GM23338 (cell line): ENCODE data around the gene KLHL21.

Experiments used
- CTCF ChIP-seq, 2 experiments: fragments of 200-600 bp in 1 of 2; sonication (generic) in 1 of 2; conservative IDR thresholded peaks; 2 replicates each; pipeline versions ENCODE4 v1.5.1 to v1.6.1; 2016 to 2017; ENCODE audit warnings: antibody characterized with exemption in 2 of 2, low read depth in 2 of 2, mild to moderate bottlenecking in 2 of 2, moderate library complexity in 1 of 2
- EZH2 ChIP-seq: fragments of 200-600 bp; sonication (generic); IDR thresholded peaks from one replicate; pipeline ENCODE4 v1.8.0; 2017; ENCODE audit warnings: antibody characterized with exemption, mild to moderate bottlenecking, low read depth; ENCODE audit not compliant: unreplicated experiment
- JUNB ChIP-seq: IDR thresholded peaks from one replicate; pipeline ENCODE4 v1.6.1; 2016; ENCODE audit warnings: antibody characterized with exemption; ENCODE audit not compliant: unreplicated experiment
- NANOG ChIP-seq: IDR thresholded peaks from 2 replicates; pipeline ENCODE4 v1.6.1; 2016; ENCODE audit warnings: antibody characterized with exemption, borderline replicate concordance
- TF ChIP-seq, protein P1 (sequence below): IDR thresholded peaks from 2 replicates; pipeline ENCODE4 v1.6.1; 2016; ENCODE audit warnings: antibody characterized with exemption

GRCh38 chr1:6603238-6603914 is 707 bp upstream of the KLHL21 start:
- no peak for TF ChIP-seq CTCF (conservative IDR thresholded peaks at IDR 0.05; ENCODE audit: low read depth in 2 of 2)
- no peak for TF ChIP-seq EZH2
- TF ChIP-seq JUNB: no peak
- TF ChIP-seq, protein P1, sequence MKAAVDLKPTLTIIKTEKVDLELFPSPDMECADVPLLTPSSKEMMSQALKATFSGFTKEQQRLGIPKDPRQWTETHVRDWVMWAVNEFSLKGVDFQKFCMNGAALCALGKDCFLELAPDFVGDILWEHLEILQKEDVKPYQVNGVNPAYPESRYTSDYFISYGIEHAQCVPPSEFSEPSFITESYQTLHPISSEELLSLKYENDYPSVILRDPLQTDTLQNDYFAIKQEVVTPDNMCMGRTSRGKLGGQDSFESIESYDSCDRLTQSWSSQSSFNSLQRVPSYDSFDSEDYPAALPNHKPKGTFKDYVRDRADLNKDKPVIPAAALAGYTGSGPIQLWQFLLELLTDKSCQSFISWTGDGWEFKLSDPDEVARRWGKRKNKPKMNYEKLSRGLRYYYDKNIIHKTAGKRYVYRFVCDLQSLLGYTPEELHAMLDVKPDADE: no peak
- TF ChIP-seq NANOG: no peak
